ENCODE results near the gene ACY1. TPM values are rescaled to one million over a fixed set of nuclear protein-coding genes. Genes with fewer than 3 reads are reported as not detected.

The ACY1 gene
- polyA plus RNA-seq, 1 experiment = 55.7 TPM

- POLR2A ChIA-PET = no interaction called here
- DNase-seq (ENCODE audit: low read depth) = no peak
- Histone ChIP-seq H3K4me3 (ENCODE audit: low read depth, low read length) (no peak overlapping the region), H3K27me3 (ENCODE audit: control insufficient read depth, insufficient read depth, low read length) (no peaks in the 10 kb centered on the region), H3K36me3 (ENCODE audit: control insufficient read depth, insufficient read depth, low read length) (no peaks in the 10 kb centered on the region)
- CTCF ChIA-PET = interaction anchor here (0.8 to 1.9 kb wide), 2 partner anchors 15 to 85 kb away, joined by 4 to 6 read pairs; no protein-coding TSS in a partner anchor
- no peak for TF ChIP-seq CTCF (IDR thresholded peaks at IDR 0.05; ENCODE audit: insufficient read depth, low read depth, low read length)
Observed at GRCh38 chr3:52038227-52038626, 54.9 kb downstream of the ACY1 start.

Small RNA genes lying within 50 kb of the gene (small RNA-seq; reads per million reads assigned to genes)
- not detected for gene AC115284.1 (ENCODE audit: insufficient read length, low read depth, low replicate concordance)

Other genes with a start within 250 kb of the ACY1 start
- gene IQCF6, start 204.3 kb upstream of the ACY1 start, polyA plus RNA-seq (2011; rRNA removed) = not detected in 2 replicates
- not detected in 2 replicates for gene IQCF2, start 121.9 kb upstream of the ACY1 start, polyA plus RNA-seq (2011; rRNA removed)
- gene IQCF5, start 107.9 kb upstream of the ACY1 start, polyA plus RNA-seq (2011; rRNA removed) = not detected in 2 replicates
- not detected in 2 replicates for gene IQCF1, start 80.2 kb upstream of the ACY1 start, polyA plus RNA-seq (2011; rRNA removed)
- 16.5 and 23.4 TPM in 2 replicates for gene RRP9, start 41.6 kb upstream of the ACY1 start, polyA plus RNA-seq (2011; rRNA removed)
- 24.4 and 33.0 TPM in 2 replicates for gene PARP3, start 41.2 kb upstream of the ACY1 start, polyA plus RNA-seq (2011; rRNA removed)
- gene GPR62, start 28.2 kb upstream of the ACY1 start, polyA plus RNA-seq (2011; rRNA removed) = not detected in 2 replicates
- 55.9 and 88.7 TPM in 2 replicates for gene PCBP4, start 16.1 kb upstream of the ACY1 start, polyA plus RNA-seq (2011; rRNA removed)
- 53.6 and 61.1 TPM in 2 replicates for gene ABHD14B, start 9.5 kb upstream of the ACY1 start, polyA plus RNA-seq (2011; rRNA removed)
- 10.7 and 16.5 TPM in 2 replicates for gene ABHD14A, start 8.5 kb upstream of the ACY1 start, polyA plus RNA-seq (2011; rRNA removed)
- 1,978 and 2,324 TPM in 2 replicates for gene RPL29, start 12.4 kb downstream of the ACY1 start, polyA plus RNA-seq (2011; rRNA removed)
- gene DUSP7, start 73.0 kb downstream of the ACY1 start, polyA plus RNA-seq (2011; rRNA removed) = 25.7 and 37.0 TPM in 2 replicates
- 9.3 and 18.4 TPM in 2 replicates for gene POC1A, start 170.9 kb downstream of the ACY1 start, polyA plus RNA-seq (2011; rRNA removed)
- 35.7 and 51.7 TPM in 2 replicates for gene ALAS1, start 214.6 kb downstream of the ACY1 start, polyA plus RNA-seq (2011; rRNA removed)
- 0.07 TPM in 1 of 2 replicates, not detected in the other for gene TLR9, start 242.1 kb downstream of the ACY1 start, polyA plus RNA-seq (2011; rRNA removed)